Tibial nerve (tissue), 4 donors: ENCODE results near the gene FAM184A. TPM values are rescaled to one million over a fixed set of nuclear protein-coding genes. Genes with fewer than 3 reads are reported as not detected.

Source experiments
- DNase-seq, 2 donors: peaks; one replicate each; pipeline ENCODE4 v3.0.0-alpha.2; 2019; ENCODE audit warnings: low spot score in 2 of 2
- H3K27ac ChIP-seq, 4 donors: fragments of 200-600 bp; sonication (generic) in 3 of 4; one replicate each; pipeline ENCODE4 v1.5.1; 2017 to 2019; ENCODE audit warnings: mild to moderate bottlenecking in 1 of 4
- H3K27me3 ChIP-seq, 2 donors: fragments of 200-600 bp; sonication (generic) in 1 of 2; one replicate each; pipeline versions ENCODE4 v1.5.1 to v1.6.0; 2017 to 2019
- H3K36me3 ChIP-seq, 3 donors: fragments of 200-600 bp; sonication (generic); one replicate each; pipeline ENCODE4 v1.5.1; 2018 to 2019
- H3K4me1 ChIP-seq, 4 donors: fragments of 200-600 bp; sonication (generic) in 3 of 4; one replicate each; pipeline ENCODE4 v1.5.1; 2017 to 2019
- H3K4me3 ChIP-seq, 4 donors: fragments of 200-600 bp; sonication (generic) in 3 of 4; one replicate each; pipeline ENCODE4 v1.5.1; 2017 to 2019; ENCODE audit warnings: mild to moderate bottlenecking in 1 of 4, moderate library complexity in 1 of 4
- H3K9me3 ChIP-seq, 4 donors: fragments of 200-600 bp; sonication (generic) in 3 of 4; one replicate each; pipeline ENCODE4 v1.5.1; 2017 to 2019
- CTCF ChIP-seq, 5 experiments: fragments of 200-600 bp in 3 of 5; fragments of 450-650 bp in 2 of 5; sonication (generic) in 3 of 5; IDR thresholded peaks; one replicate each; pipeline ENCODE4 v1.5.1; 2016 to 2019; ENCODE audit warnings: antibody characterized with exemption in 5 of 5, mild to moderate bottlenecking in 3 of 5, moderate library complexity in 2 of 5
- EP300 ChIP-seq, 2 donors: sonication (generic); formaldehyde crosslinking; IDR thresholded peaks; one replicate each; pipeline ENCODE4 v1.6.1; 2017; ENCODE audit warnings: antibody characterized with exemption in 2 of 2, mild to moderate bottlenecking in 1 of 2
- POLR2A ChIP-seq, 2 donors: fragments of 450-650 bp; IDR thresholded peaks; one replicate each; pipeline ENCODE4 v1.6.1; 2017; ENCODE audit warnings: antibody characterized with exemption in 2 of 2, mild to moderate bottlenecking in 2 of 2, moderate library complexity in 2 of 2
- WGBS, 2 donors: methylation state at CpG; one replicate each; pipeline ENCODE4 v1.1.5; 2018; 5-methylcytosine and 5-hydroxymethylcytosine counted together
- total RNA-seq, 4 donors: library from RNA; depleted of rRNA; stranded (reverse); fragments of >200 nt; gene quantifications; one replicate each; pipeline ENCODE4 v1.1.0, GENCODE V29; 2016

FAM184A gene
- total RNA-seq, 4 donors from 2014 or later, result 3.6 to 11.2 (median 8.3) TPM

GRCh38 chr6:118963003-118963402 lies 115.5 kb downstream of the FAM184A start:
- TF ChIP-seq CTCF (IDR thresholded peaks at IDR 0.05) (peak in 2 of 5 experiments; percentile 12 to 17), EP300 (IDR thresholded peaks at IDR 0.05) (no peak), POLR2A (IDR thresholded peaks at IDR 0.05) (no peak)
- Histone ChIP-seq H3K27me3 (no peaks in the 10 kb centered on the region), H3K9me3 (no peaks in the 10 kb centered on the region), H3K4me3 (no peak overlapping the region), H3K36me3 (no peaks in the 10 kb centered on the region), H3K27ac (no peak overlapping the region), H3K4me1 (no peaks in the 10 kb centered on the region)
- no peak for DNase-seq

DNA sequence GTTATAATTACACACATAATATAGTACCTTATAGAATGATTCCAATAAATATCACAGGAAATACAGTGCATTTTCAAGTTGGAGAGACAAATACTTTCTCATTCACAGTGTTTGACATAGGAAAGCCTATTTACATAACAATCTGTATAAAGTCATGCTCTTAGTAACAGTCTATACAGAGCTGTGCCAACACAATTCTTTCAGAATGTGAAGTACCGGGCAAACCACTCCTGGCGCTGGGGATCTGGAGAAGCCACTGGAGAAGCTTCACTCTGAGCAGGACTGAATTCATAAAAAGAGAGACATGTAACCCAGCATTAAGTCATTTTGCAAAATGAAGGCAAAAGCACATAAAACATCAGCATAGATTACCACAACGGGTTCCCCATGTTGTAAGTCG lies 118.6 kb downstream of the FAM184A start:
- TF ChIP-seq CTCF (IDR thresholded peaks at IDR 0.05), result no peak
- TF ChIP-seq EP300 (IDR thresholded peaks at IDR 0.05), result no peak
- no peak for TF ChIP-seq POLR2A (IDR thresholded peaks at IDR 0.05)
- H3K27me3 ChIP-seq, result no peaks in the 10 kb centered on the region
- H3K4me3 ChIP-seq, result no peak overlapping the region
- H3K36me3 ChIP-seq, result no peaks in the 10 kb centered on the region
- 86% methylated on average over 4 of the region's 4 CpGs for WGBS, 2 donors
- no peak for DNase-seq
- no peaks in the 10 kb centered on the region for H3K9me3 ChIP-seq
- no peak overlapping the region for H3K27ac ChIP-seq
- H3K4me1 ChIP-seq, result no peaks in the 10 kb centered on the region

DNA sequence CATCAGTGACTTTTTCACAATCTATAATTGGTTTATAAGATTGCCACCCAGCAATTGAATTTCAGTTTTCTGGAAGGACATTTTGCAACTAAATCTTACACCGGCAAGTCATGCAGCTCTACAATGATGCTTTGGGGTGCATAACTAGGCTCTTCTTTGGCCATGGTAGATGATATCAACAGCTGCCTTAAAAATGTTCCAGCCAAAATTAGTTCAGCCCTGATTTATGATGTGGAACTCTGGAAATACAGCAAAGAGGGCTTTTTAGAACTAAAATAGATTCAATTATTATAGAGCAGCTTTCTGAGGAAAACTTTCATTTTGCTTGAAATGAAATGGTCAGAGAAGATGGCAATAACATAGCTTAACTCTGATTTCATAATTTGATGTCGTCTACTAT lies 125.1 kb downstream of the FAM184A start:
- DNase-seq, result no peak
- H3K27ac ChIP-seq, result no peak overlapping the region
- TF ChIP-seq CTCF (IDR thresholded peaks at IDR 0.05) (no peak), EP300 (IDR thresholded peaks at IDR 0.05) (no peak), POLR2A (IDR thresholded peaks at IDR 0.05) (no peak)
- no peaks in the 10 kb centered on the region for H3K4me1 ChIP-seq
- no peaks in the 10 kb centered on the region for H3K27me3 ChIP-seq
- 70 to 82% methylated on average over 2 of the region's 2 CpGs for WGBS, 2 donors
- H3K9me3 ChIP-seq, result peaks cover 0 to 16% (median 0%) of the 10 kb centered on the region in 4 donors
- H3K36me3 ChIP-seq, result no peaks in the 10 kb centered on the region
- H3K4me3 ChIP-seq, result no peak overlapping the region

GRCh38 chr6:118952683-118953082 lies 125.8 kb downstream of the FAM184A start:
- H3K27me3 ChIP-seq, result no peaks in the 10 kb centered on the region
- peaks cover 0 to 22% (median 0%) of the 10 kb centered on the region in 4 donors for H3K9me3 ChIP-seq
- TF ChIP-seq CTCF (IDR thresholded peaks at IDR 0.05), result no peak
- TF ChIP-seq EP300 (IDR thresholded peaks at IDR 0.05), result no peak
- no peak for TF ChIP-seq POLR2A (IDR thresholded peaks at IDR 0.05)
- DNase-seq, result no peak
- no peak overlapping the region for H3K4me3 ChIP-seq
- no peaks in the 10 kb centered on the region for H3K4me1 ChIP-seq
- 95 to 98% methylated on average over 2 of the region's 2 CpGs for WGBS, 2 donors
- no peaks in the 10 kb centered on the region for H3K36me3 ChIP-seq
- no peak overlapping the region for H3K27ac ChIP-seq

- Histone ChIP-seq H3K27ac (no peak overlapping the region), H3K9me3 (peaks cover 0 to 38% (median 4%) of the 10 kb centered on the region in 4 donors), H3K27me3 (no peaks in the 10 kb centered on the region), H3K36me3 (no peaks in the 10 kb centered on the region), H3K4me3 (no peak overlapping the region), H3K4me1 (no peaks in the 10 kb centered on the region)
- TF ChIP-seq POLR2A (IDR thresholded peaks at IDR 0.05) (no peak), EP300 (IDR thresholded peaks at IDR 0.05) (no peak), CTCF (IDR thresholded peaks at IDR 0.05) (no peak)
- no peak for DNase-seq
Observed at GRCh38 chr6:118945217-118945616, 133.2 kb downstream of the FAM184A start.
